Superior temporal gyrus (tissue), 1 donor: ENCODE measurements around the gene CCDC57.

ENCODE experiments used
- DNase-seq: peaks from one replicate; pipeline ENCODE4 v3.0.0-alpha.2; 2016; ENCODE audit errors: extremely low spot score

CCDC57 gene

GRCh38 chr17:82121660-82122629, 90.7 kb downstream of the CCDC57 start:
- no peak for DNase-seq

- DNase-seq = no peak
Measured at GRCh38 chr17:82121246-82121645, 91.4 kb downstream of the CCDC57 start.

DNA sequence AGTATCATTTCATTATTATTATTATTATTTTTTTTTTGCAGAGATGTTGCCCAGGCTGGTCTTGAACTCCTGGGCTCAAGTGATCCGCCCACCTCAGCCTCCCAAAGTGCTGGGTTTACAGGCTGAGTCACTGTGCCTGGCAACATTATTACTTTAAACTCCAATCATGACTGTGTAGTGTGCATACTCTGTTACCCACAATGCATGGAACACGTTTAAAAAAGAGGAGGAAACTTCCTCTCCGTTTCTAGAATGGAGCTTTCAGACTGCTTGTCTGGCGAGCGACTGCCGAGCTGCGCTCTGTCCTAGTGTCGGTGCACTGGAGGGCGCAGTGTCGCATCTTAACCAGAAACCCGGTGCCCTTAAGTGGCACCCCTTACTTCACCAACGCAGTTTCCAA, 92.5 kb downstream of the CCDC57 start:
- DNase-seq = no peak

DNA sequence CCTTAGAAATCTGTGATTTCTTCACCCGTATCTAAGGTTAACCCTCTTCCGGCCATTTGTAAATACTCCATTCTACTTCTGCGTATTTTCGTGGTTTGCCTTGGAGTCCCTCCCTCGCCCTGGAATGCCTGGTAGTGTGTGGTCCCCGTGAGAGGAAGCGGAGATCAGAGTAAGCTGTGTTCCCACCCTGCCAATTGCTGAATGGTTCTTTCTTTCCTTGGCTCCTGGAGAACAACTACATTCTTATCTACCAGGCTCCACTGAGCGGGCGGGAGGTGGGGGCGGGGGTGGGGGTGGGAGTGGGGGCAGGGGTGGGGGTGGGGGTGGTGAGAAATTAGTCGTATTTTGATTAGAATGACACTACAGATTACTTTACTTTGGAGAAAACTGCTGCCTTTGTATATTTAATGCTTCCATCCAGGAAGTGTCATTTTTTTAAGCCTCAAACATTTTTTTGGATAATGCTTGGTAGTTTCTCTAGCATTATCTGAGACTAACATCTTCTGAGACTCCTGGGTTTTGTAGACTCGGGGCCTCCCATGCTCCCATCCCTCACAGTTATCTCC, 93.7 kb downstream of the CCDC57 start:
- no peak for DNase-seq

- no peak for DNase-seq
Measured at GRCh38 chr17:82118168-82118814, 94.4 kb downstream of the CCDC57 start.

- DNase-seq = no peak
Measured at GRCh38 chr17:82117139-82118090, 95.2 kb downstream of the CCDC57 start.

DNA sequence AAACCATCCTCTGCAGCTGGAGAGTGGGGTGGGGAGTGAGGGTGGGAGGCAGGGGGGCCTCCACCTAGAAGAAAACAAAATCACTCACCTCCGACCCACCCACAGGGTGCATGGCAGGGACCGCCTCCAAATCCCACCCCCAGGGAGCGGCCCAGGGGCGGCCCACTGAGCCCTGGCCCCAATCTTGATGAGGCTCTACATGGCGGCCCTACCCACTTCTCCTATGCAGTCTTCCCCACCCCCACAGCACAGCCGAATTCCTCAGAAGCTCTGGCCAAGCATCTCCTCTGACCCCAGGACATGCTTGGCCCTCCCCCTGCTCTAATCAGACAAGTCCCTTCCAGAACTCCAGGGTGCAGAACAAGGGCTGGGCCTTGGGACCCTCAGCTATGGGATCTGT, 96.4 kb downstream of the CCDC57 start:
- no peak for DNase-seq

DNA sequence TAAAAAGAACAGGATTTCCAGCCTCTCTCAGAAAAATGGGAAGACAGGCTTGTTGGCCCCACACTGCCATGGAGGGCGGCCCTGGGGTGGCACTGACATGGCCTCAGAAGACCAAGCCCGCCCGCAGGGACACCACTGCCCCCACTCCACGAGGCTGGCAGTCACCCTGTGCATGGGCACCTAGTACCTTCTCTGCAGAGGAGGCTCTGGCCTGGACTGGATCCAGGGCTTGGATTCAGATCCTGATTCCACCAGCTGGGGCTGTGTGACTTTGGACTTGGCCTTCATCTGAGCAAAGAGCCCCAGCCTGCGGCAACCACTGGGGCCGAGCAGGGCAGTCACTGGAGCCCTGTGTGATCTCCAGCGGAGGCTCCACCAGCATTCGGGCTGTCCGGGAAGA, 97.8 kb downstream of the CCDC57 start:
- DNase-seq = no peak

DNA sequence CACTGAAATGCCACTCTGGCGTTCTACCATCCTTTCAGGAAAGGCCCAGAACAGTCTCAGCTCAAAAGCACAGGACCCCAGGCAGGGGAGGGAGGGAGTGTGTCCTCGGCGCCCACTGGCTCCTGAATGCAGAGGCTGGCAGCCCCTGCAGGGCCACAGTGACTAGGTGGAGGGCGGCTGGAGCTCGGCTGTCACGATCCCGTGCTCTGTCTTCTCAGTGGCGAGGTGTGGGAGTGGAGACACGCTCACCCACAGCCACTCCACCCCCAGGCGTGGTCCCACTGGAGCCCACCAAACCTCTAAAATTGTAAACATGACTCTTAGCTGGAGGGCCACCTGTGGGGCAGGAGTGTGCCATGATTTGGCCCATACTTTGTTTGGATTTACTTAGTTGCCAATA, 98.2 kb downstream of the CCDC57 start:
- no peak for DNase-seq

- no peak for DNase-seq
Measured at GRCh38 chr17:82113941-82114340, 98.7 kb downstream of the CCDC57 start.

- DNase-seq = no peak
Measured at GRCh38 chr17:82113422-82113821, 99.2 kb downstream of the CCDC57 start.

DNA sequence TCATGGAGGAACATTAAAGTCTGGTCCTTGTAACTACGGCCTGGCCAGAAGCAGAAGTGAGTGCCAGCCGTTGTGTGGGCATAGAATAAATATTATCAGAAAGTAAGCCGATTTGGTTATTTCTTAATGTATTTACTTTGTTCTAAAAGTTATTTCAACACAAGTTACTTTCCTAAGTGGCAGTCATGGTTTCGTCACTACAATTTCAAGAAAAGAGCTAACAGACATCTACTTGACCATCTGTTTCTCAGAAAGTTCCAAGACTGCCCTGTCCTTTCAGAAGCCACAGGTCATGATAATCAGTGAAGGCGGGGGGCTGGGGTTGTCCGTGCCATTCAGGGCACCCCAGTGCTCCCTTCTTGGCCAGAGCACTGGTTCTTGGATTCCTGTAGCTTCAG, 99.7 kb downstream of the CCDC57 start:
- DNase-seq = no peak

GRCh38 chr17:82112181-82112913, 100.3 kb downstream of the CCDC57 start:
- DNase-seq = no peak

DNA sequence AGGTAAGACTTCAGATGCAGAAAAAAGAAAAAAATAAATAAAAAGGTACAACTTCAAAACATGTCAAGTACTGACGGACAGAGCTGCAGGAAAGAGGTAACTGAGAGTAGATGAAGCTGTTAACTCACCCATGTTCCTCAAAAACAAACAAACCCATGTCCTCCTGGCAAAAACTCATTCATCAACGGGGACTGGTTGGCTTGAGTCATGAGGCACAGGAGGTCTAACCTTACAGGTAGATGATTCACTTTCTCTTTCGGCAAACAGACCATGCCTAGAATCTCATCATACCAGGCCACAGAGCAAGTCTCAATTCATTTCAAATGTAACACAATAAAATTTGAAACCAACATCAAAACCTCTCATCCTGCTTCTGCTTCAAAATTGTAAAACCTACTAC, 102.3 kb downstream of the CCDC57 start:
- DNase-seq = no peak

DNA sequence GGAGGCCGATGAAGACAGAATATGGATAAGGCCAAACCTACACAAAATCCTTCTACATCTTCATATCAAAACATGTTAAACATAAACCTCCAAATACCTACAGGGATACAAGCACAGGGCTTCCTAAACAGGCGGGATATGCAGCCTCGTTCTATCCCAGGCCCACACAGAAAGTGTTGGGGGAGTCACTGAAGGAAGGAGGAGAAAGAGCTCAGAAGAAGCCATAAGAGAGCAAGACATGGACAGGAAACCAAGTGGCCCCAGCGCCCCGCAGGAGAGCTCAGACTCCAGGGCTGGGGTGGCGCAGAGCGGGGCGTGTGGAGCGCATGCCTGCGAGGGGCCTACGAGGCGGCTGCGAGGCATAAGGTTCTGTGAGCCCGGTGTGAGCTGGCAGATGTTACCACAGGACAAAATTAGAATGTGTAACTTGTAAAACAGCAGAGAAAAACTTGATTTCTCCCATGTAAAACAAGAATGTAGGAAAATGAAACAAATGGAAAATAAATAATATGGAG, 103.6 kb downstream of the CCDC57 start:
- no peak for DNase-seq

DNA sequence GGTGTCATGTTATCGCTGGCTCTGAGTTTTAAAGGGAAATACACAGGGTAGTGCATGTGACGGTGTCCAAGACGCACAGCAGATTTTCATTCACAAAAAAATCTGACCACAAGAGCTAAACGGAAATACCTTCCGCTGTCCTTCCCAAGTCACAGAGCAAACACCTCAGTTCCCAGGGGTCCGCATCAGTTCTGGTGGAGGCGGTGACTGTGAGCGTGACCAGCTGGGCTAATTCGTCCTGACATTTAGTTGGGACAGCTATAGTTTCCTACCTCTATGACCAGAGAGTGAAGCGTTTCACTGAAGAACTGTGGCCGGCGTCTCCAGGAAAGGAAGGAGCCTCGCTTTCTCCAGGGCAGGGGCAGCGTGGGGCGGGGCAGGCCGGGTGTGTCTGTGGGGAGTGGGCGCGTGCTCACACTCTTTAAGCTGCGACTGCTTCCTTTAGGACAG, 104.1 kb downstream of the CCDC57 start:
- DNase-seq = no peak

DNA sequence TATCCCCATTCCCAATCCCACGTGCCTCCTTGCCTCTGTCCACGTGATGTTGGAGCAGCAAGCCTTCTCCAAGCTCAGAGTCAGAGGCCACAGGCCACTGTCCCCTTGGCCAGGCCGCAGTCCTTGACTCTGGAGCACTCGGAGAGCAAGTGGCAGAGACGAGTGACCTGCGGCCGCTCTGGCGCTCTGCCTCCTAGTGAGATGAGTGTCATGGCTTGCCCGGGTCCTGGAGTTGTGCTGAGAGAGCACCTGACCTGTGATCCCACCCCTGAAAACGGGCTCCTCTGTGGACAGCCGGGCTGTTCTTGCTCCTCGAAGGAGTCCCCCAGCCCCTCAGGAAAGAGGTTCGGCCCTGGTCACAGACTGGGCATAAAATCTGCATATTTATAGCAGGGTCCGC, 104.6 kb downstream of the CCDC57 start:
- DNase-seq = no peak

DNA sequence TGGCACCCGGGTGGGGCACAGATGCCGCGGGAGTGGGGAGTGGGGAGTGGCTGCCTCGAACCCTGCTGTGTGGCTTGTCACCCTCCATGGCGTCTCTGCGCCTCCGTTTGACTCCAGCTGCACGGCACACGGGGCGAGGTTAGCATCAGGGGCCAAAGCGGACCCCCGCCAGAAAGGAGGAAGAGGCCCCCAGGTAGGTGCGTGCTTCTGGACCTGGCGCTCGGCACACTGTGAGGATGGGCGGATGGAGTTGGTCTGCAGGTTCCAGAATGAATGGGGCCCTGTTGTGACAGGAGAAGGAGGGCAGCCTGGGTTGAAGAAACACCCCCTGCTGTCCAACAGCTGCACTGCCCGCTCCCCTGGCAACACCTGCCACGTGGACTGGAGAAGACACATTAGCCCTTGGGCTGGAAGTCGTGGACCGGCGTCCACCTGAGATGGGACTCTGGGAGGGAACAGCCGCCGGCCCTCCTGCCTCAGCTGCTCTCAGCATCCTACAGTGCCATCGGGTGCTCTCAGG, 105.2 kb downstream of the CCDC57 start:
- no peak for DNase-seq

DNA sequence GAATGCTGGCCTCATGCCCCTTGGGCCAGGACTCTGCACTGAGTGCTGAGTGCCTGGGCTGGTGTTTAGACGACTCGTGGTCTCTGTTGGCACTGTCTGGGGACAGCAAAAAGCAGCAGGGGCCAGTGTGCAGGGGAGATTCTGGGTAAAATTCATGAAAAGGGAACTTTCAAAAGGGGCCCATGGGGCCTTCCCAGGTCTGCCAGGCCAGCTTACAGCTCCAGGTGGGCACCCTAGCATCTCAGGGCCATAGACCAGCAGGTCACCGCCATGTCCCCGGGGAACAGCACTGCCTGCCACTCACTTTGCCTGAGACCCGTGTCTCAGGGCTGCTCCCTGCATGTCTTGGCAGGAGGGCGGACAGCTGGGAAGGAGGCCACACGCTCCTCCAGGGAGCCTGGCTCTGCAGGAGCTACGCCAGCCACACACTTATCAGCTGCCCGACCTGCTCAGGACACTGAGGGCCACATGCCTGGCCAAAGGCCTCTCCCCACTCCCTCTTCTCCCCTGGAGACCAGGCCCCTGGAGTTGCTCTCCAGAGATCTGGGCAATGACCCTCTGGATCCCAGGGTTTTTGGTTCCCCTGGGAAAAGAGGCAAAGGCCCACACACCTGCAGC, 105.8 kb downstream of the CCDC57 start:
- DNase-seq = no peak
